Skin of body (tissue), 2 donors: ENCODE results near the gene TOM1. TPM values are rescaled to one million over a fixed set of nuclear protein-coding genes. Genes with fewer than 3 reads are reported as not detected.

Experiments used
- DNase-seq: peaks from one replicate; lab custom pipeline; 2025; lab: John Stamatoyannopoulos, UW
- total RNA-seq: library from RNA; depleted of rRNA; stranded (reverse); fragments of >200 nt; gene quantifications from one replicate; pipeline ENCODE4 v1.2.3, GENCODE V29; 2014

The TOM1 gene
- total RNA-seq = 33.4 TPM

DNA sequence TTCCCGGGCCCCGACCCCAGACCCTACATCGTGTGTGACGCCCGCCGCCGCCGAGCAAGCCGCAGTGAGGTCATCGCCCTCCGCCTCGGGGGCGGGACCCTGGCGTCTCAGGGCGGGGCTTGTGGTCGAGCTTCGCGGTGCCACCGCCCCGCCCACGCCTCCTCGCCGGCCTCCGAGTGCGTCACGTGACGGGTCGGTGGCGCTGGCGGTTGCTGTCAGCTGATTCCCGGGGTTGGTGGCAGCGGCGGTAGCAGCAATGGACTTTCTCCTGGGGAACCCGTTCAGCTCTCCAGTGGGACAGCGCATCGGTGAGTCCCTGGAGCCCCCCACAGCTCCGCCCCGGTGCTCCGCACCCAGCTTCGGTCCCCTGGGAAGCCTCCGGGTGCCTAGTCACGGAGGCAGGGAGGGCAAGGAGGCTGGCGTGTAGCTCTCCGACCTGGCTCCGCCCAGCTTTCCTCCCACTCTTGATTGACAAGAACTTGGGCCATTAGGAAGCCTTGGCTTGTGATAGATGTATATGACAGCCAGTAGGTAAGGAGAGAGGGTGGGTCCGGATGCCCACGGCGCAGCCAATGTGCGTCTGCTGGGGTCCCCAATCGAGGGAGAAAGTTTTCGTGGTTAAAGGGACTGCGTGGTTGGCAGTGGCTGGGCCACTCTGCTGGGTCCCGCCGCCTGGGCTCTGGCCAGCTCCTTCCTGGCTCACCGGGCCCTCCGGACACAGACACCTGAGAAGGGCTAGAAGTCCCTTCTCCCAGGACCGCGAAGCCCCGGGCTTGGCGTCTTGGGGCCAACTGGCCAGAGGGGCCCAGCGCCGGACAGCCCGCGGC lies at the start of gene TOM1:
Gene TOM1 (plus strand): TSS at position 222 of the 827 bp plus-strand sequence. CDS start 35 bp downstream, at position 257.
- peak; percentile 96 for DNase-seq

DNA sequence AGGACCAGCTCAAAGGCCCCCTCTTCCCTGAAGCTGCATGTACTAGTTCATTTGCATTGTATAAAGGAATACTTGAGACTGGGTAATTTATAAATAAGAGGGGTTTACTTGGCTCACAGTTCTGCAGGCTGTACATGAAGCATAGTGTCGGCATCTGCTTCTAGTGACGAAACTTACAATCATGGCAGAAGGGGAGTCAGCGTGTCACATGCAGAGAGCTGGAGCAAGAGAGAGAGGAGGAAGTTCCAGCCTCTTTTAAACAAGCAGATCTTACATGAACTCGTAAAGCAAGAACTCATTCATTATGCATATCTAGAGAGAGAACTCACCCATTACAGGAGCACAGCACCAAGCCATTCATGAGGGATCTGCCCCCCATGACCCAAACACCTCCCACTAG lies 49.5 kb upstream of the TOM1 start:
- no peak for DNase-seq

DNA sequence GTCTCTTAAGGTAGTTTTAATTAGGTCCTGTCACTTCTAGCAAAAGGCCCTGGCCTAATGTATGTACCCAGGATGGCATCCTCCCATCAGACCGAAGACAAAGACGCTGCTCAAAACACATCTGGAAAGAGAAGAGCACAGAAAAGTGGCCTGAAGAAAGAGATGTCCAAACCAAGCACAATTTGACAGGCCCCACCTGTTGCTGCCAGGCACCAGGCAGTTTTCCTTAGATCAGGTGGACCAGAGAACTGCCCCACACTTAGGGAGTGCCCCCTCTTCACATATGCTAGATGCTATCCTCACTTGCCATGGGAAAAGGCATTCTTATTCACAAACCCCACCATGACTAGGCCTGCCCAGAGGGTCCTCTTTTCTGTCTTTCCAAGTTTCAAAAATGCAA lies 45.7 kb upstream of the TOM1 start:
- DNase-seq = no peak

DNA sequence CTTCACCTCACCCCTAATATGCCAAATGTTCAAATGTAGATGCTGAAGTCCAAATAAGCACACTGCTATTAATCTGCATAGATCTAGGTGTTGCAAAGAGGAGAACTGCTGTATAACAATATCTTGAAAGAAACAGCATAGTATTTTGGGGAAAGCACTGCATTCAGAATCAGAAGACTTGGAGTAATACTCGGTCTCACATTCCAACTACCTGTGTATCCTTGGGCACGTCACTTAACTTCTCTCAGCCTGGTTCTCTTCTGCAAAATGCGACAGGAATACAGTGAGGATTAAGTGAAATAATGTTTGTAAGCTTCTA lies 42.7 kb upstream of the TOM1 start:
- no peak for DNase-seq

DNA sequence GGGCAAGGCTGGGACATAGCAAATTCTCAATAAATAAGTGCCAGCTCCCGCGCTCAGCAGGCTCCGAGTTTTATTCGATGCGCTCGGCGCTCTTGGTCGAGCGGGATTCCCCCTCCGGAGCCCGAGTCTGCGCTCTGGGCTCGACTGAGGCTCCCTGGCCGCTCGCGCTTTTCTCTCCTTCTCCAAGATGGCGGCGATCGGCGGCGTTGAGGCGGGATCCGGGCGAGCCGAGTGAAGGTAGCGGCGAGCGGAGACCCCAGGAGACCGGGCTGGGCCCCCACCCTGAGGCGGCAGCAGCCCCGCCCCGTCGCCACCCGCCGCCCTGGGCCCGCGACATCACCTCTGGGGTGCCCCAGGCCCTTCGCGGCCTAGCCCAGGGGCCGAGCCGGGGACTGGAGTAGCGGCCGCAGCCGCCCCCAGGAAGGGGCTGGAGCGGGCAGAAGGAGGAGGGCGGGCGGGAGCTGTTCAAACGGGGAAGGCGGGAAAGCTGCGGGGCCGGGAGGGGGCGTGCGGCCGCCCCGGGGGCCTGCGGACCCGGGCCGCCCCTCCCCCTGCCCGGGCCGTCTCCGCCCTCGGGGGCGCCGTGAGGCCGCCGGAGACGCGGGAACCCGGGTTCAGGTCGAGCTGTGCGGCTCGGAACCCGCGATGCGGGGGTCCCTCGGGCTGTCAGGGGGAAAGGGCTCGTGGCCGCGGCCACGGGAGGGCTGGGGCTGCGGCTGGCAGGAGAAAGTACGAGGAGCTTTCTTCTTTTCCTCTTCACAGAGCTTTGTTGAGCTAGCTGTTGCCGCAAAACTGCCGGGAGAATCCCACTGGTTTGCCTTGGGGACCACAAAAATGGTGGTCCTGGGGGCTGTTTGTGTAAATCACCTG lies 42.1 kb upstream of the TOM1 start, which contains the start of gene HMGXB4:
Gene HMGXB4 (plus strand): TSS at position 173 of the 870 bp plus-strand sequence. CDS start 4,898 bp downstream, outside the sequence.
- peak; percentile 91 for DNase-seq

DNA sequence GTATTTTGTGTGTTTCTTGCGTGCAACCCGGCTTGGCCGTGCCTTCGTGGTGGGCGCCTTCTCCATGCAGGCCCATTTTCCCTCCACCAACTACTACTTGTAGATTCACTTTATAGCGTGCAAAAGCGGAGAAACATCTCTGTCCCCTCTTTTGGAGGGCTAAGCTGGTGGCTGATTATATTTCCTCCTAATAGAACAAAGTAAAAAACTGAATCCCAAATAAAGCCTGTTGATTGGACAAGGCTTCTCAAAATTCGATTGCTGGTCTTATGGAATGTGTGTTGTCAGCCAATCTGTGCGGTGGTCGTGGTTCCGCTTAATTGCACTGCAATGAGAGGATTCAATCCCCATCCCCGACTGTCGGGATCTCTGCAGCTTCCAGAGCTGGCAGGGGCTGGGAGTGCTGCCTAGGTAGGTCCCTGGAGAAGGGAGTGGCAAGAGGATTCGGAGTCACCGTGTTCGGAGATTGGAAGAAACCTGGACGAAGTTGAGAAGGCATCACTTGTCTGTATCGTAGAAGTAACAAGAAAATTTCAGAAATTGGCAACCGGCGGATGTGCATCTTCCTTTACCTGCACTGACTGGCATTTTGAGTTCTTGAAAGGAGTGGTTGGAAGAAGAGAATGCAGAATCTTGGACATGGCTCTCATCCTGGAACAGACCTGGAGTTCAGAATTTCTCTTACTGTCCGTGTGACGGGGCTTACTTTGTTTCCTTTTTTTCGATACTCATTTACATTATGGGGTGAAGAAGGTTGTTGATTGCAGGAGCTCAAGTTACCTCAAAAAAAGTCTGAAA lies 41.3 kb upstream of the TOM1 start:
- peak; percentile 44 for DNase-seq

DNA sequence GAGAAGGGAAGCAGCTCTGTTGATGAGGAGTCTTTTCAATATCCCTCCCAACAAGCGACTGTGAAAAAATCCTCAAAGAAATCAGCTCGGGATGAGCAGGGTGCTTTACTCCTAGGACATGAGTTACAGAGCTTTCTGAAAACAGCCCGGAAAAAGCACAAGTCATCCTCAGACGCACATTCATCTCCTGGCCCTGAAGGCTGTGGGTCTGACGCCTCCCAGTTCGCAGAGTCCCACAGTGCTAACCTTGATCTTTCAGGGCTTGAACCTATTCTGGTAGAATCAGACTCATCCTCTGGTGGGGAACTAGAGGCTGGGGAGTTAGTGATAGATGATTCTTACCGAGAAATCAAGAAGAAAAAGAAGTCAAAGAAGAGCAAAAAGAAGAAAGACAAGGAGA lies 34.7 kb upstream of the TOM1 start:
- DNase-seq = no peak

DNA sequence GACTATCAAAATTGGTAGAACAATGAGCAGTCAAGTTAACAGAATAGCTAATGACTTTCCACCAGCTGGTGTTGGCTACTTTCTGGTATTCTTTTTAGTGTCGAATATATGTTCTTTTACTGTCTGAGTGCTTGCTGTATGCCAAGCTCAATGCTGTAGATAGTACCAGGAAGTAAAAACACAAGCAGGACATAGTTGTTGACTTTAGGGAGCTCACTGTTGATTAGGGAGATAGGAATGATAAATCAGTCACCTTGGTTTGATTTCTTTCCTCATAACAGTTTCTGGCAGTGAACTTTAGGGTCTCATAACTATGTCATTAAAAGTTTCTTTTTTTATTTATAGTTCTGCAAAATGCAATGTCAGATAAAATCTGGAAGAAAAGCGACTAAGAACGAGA lies 33.4 kb upstream of the TOM1 start:
- no peak for DNase-seq

DNA sequence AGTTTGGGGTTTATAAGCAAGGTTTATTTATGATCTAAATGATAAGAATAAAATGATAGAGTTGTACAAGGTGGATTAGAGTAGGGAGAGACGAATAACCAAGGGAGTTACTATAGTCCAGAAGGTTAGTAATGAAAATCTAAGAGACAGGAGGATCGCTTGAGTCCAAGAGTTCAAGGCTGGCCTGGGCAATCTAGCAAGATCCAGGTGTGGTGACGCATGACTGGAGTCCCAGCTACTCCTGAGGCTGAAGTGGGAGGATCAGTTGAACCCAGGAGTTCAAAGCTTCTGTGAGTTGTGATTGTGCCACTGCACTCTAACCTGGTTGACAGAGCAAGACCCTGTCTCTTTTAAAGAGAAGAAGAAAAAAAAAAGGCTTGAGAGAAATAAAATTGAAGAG lies 30.1 kb upstream of the TOM1 start:
- no peak for DNase-seq

DNA sequence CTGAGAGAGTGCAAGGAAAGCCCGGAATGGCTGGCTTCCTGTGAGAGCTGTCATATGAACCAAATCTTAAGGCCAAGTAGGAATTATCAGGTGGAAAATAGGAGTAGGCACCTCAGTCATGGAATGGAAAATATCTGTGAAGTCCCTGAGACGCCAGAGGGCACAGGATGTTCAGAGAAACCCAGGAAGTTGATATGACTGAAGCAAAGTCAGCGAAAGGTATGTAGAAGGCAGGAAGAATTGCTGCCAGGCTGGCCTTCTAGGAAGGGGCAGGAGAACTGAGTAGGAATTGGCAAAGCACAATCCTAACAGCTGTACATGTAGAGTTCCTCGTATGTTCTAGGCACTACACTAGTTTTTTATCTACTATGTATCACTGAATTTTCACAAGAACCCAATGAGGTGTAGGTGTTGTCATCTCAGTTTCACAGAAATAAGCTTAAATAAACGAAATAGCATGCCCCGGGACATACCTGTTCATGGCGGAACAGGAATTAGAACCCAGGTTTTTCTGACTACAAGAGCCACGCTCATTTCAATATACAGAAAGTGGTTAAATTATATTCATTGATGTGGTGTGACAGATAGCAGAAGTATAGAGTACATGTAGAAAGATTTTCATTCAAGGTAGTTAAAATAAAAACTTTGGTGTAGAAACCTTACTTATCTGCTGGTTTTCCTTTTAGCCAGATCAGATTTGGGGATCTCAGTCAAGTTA lies 25.4 kb upstream of the TOM1 start:
- DNase-seq = no peak

DNA sequence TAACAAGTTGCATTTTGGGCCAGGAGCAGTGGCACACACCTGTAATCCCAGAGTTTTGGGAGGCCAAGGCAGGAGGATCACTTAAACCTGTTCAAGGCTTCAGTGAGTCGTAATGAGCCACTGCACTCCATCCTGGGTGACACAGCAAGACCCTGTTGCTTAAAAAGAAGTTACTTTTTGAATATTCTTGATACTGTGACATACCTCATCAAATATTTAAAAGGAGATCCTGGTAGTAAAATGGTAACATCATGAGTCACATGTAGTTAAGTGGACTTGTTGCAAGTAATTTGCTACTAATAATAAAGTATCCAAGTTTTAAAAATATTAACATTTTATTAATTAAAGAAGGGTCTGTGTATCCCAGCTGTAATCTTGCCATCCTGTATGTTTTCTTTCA lies 24.1 kb upstream of the TOM1 start:
- DNase-seq = no peak

DNA sequence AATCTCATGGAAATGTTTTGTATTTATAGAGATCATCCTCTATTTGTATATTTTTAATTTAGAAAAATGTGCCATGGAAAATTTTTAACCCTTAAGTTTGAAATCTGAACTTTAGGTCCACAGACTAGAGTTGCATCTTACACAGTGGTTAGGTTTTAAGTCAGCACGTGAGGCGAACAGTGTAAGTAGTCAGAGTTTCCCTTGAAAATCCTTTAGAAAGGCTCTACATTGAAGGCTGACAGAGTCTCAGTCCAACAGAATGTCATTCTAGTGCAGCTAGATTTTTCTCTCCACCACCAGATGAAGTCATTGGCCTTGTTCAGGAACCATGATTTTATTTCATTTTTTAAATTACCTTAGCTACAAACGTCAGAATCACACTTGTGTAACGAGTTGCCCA lies 23.7 kb upstream of the TOM1 start:
- no peak for DNase-seq

DNA sequence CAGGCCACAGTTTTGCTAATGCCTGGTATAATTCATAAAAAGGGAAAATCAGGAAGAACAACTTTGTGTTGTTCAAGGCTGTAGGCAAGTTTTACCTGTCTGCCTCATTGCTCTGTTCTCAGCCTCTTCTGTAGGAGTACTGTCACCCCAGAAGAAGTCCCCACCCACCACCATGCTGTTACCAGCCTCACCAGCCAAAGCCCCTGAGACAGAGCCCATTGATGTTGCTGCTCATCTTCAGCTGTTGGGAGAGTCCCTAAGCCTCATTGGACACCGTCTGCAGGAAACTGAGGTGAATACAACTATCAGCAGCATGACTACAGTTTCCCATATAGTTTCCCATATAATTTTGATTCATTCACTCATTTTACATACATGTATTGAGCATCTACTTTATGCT lies 11.6 kb upstream of the TOM1 start:
- no peak for DNase-seq

DNA sequence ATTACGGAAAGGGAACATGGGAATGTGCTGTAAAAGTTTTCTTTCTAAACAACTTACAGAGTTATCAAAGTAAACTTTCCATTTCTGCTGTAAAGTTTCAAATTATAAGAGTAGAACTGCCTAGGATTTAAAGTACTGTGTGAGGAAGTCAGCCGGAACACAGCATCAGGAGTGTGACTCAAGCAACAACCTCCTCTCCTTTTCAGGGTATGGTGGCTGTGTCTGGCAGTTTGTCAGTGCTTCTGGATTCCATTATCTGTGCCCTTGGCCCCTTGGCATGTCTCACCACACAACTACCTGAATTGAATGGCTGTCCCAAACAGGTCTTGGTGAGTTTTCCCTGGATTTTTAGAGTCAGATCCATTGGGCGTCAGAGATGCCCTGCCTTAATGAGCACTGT lies 6.9 kb upstream of the TOM1 start:
- DNase-seq = no peak

DNA sequence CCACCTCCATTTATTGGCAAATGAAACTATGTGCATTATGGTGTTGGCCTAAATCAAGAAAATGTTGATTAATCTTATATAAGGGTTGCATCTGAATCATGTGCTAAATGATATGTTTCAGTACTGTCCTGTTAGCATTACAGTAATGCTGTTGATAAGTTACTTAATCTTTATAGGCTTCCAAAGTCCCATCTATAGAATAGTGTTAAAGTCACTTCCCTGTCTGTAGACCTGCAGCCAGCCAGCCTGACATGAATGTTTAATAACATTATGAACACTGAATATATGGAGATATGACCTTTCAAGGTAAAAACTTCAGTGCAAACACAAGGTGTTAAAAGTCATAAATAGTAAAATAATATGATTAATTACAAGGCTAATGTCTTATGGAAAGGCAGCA lies 3.6 kb upstream of the TOM1 start:
- no peak for DNase-seq

DNA sequence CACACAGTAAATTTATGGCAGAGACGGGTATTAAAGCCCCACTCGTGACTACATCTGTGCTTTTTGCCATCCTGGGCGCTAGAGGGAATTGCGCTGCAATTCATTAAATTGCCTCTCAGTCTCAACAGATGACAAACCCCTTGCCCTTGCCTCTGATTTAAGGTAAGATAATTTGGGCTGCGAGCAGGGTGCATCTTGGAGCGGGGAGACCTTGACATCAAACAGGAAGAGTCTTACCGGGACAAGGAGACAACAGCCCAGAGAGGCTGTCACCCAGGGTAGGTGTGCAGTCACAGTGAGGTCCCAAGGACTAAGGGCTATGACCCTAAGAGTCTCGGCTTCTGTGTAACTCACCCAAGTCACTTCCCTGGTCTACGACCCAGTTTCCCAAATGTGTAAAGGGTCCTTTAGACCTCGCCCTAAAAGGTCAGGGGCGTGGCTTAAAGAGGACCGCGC lies 449 bp upstream of the TOM1 start:
- peak; percentile 82 for DNase-seq

DNA sequence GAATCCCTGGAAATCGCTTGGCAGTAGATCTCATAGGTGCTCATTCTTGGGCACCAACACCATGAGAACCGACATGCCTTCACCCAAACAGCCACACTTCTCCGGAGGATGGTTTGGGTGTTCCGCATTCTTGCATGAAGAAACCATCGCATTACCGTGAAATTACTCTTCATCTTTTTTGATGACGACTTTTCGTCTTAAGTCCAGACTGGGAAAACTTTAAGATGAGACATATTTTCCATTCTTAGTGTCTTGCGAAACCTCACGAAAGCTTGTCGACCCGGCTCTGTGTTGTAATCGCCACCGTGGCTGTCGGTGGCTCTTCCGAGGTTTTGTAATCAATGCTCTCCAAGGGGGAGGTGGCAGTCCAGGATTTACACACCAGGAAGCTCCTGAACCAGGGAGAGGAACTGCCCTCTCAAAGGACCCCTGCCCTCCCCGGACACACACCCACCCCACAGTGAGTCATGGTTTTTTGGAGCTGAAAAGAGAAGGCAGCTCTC lies 1.7 kb downstream of the TOM1 start:
- no peak for DNase-seq

DNA sequence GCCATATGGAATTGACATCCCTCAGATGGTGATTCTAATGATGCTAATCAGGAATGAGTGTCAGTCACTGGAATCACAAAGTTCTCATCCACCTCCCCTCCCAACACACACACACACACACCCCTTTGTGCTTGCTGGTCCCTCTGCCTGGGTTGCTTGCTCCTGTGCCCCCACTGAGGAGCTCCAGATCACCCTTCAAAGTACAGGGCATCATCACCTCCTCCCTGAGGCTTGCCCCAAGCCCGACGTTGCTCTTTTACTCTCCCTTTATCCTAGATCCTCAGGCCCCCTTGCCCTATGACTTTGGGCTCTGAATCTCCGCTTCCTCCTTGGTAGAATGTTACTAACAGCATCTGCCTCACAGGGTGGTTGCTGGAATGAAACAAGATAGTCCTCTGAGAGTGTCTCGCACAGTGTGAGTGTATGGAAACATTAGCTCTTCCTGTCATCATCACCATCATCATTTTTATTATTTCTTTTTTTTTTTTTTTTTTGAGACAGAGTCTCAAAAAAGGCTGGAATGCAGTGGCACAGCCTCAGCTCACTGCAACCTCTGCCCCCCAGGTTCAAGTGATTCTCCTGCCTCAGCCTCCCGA lies 3.4 kb downstream of the TOM1 start:
- no peak for DNase-seq

DNA sequence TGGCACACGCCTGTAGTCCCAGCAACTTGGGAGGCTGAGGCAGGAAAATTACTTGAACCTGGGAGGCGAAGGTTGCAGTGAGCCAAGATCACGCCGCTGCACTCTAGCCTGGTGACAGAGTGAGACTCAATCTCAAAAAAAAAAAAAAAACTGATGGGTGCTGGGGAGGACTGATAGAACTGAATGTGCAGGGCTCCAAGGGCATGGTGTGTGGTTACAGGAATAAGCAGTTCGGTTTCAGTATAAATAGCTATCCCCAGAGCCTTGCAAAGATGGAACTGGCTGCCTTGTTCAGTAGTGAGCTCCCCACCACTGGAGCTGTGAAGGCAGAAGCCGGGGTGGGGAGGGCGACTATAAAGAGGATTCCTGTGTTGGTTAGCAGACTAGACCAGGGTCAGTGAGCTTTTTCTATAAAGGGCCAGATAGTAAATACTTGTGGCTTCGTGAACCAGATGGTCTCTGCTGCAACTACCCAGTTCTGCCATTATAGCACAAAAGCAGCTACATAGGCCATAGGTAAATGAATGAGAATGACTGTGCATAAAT lies 5.9 kb downstream of the TOM1 start:
- no peak for DNase-seq

DNA sequence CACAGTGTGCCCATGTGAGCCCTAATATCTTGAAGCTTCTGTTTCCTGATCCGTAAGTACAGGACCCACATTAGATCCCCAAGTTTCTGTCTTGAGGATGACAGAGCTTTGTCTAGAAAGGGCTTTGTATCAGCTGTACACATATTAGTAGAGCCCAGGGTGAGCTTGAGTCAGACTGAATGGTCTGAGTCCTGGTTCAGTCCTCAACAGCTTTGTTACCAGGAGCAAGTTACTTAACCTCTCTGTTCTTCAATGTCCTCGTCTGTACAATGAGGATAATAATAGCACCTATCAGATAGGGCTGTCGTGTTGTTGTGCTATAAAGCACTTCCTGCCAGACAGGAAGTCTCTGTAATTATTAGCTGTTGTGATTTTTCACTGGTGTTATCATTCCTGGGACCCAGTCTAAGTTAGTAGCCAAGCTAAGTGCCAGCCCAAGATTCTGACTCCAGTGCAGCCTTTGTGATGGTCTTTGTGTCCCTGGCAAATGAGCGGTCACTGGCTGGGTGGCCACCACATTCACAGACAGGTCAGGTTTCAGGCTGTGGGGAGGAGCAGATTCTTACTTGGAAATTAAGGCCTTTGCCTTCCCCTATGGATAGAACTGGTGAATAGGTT lies 6.8 kb downstream of the TOM1 start:
- no peak for DNase-seq
